Measurements from ENCODE around the gene SRSF5.

SRSF5 gene

GRCh38 chr14:69771136-69771535 lies 4.2 kb downstream of the SRSF5 start:
- no peak for DNase-seq

- no peak for DNase-seq
These were observed 5.4 kb downstream of the SRSF5 start for GRCh38 chr14:69772082-69773017.

DNA sequence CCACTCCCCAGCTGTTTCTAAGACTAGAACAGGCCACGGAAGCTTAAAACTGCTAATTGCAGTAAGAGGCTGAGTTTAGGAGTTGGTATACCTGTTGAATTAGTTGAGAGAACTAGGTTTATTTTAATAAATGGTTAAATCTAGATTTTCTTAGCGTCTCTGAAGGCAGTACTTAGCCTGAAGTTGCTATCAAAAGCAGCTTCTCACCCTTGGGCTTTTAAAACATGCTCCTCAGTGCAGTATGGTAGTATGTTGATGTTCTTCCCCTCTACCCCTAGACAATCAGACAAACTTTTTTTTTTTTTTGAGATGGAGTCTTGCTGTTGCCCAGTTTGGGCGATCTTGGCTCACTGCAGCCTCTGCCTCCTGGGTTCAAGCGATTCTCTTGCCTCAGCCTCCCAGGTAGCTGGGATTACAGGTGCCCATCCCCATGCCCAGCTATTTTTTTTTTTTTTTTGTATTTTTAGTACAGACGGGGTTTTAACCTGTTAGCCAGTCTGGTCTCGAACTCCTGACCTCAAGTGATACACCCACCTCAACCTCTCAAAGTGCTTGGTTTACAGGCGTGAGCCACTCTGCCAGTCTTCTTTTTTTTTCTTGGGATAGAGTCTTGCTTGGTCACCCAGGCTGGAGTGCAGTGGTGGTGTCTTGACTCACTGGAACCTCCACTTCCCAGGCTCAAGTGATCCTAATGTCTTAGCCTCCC lies 6.8 kb downstream of the SRSF5 start:
- DNase-seq, result no peak

- DNase-seq, result no peak
These were observed 8.1 kb downstream of the SRSF5 start for GRCh38 chr14:69775012-69775411.

DNA sequence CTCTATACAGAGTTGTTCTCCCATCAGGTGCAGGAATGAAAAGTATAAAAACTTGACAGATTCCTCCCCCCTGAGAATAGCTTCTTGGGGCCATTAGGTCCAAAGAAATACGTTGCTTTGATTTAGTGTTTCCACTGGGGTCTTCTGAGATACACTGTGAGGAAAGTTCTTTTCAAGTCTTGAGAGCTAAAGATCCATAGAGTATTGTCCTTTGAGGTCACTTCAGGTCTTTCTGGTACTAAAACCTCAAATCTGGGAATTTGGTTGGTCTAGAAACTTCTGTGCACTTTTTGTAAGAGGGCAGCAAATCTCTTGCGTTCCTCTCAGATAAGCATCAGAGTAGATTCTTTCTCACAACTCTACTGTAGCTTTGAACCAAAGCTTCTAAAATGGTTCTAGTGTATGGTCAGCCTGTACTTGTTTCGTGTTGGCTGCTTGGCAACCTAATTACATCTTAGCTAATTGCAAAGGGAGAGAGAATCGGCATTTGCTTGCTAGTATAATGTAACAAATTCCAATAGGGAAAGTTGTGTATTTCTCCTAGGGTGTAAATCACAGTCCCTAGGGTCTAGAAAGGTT lies 10.0 kb downstream of the SRSF5 start:
- no peak for DNase-seq

DNA sequence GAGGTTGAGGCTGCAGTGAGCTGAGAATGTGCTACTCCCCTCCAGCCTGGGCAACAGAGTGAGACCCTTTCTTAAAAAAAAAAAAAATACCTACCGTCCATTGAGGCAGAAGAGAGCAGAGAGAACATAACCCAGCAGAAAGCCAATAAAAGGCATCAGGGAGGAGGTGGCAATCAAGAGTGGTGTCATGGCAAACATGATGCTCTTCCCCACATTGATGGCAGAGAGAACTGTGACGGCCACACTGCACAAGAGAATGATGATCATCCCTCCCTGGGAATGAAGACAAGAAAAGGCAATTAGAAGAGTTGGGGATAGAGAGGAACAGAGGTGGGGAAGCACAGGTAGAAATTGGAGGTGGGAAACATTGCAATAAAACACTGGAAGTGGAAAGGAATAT lies 12.1 kb downstream of the SRSF5 start:
- DNase-seq, result no peak

GRCh38 chr14:69780092-69780491 lies 13.2 kb downstream of the SRSF5 start:
- no peak for DNase-seq

DNA sequence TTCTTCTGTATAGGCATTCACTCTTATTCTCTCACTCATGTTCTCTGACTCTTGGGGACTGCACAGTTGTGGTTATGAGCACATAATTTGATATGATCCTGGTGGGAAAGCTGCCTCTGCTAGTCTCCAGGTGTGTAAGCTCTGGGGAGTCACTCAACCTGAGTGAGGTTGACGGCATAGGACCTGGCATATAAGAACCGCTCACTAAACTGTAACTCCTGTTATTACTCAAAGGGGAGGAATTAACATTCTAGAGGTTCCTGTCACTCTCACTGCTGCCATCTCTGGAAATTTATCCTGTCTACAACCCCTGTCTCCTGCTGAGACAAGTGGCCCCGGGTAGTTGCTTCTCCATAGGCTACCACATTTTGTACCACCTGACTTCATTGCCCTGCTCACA lies 14.0 kb downstream of the SRSF5 start:
- no peak for DNase-seq

DNA sequence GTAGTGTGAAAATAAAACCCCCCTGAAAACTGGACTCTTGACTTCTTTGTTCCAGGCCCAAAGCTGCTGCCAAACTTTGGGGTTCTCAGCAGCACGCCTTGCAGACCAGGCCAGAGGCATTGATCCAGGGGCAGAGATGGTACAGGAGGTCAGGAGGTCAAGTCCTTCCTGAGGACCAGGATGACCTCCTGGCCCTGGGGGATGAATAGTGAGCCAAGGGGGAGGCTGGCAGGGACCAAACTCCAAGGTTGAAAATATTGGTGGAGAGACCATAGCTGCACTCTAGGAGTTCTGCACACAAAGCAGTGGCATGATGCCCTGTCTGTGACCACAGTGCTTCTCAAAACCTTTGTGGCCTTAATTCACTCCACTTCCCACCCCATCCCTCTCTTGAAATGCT lies 18.0 kb downstream of the SRSF5 start:
- DNase-seq, result no peak

GRCh38 chr14:69786603-69787002 lies 19.7 kb downstream of the SRSF5 start:
- no peak for DNase-seq

DNA sequence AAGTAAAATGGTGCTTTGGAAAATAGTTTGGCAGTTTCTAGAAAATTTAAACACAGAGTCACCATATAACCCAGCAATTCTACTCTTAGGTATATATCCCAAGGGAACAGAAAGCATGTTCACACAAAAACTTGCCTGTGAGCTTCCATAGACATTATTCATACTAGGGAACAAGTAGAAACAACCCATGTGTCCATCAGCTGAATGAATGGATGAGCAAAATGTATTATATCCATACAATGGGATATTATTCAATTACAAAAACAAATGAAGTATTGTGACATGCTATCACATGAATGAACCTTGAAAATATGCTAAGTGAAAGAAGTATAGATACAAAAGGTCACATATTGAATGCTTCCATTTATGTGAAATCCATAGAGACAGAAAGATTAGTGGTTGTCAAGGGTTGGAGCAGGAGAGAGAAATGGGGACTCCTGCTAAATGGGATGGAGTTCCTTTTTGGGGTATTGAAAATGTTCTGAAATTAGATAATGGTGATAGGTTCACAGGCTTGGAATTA lies 22.2 kb downstream of the SRSF5 start:
- no peak for DNase-seq

GRCh38 chr14:69792887-69793421 lies 26.0 kb downstream of the SRSF5 start:
- DNase-seq, result no peak

DNA sequence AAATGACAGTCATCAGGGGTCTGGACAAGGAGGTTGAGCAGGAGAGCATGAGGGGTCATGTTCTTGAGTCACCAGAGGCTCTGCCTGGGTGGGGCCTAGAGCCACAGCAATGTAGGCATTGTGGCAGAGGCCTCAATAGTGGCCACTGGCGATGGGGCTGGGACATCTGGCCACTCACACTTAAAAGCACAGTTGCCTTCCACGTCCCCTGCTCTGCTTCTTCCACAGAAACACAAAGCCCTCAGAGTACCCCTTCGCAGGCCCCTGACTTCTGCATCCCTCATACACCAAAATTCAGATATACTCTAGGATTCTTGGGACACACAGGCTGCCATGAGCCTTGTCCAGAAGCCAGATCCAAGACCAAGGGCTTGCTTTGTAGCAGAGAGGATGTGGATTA lies 27.8 kb downstream of the SRSF5 start:
- no peak for DNase-seq

DNA sequence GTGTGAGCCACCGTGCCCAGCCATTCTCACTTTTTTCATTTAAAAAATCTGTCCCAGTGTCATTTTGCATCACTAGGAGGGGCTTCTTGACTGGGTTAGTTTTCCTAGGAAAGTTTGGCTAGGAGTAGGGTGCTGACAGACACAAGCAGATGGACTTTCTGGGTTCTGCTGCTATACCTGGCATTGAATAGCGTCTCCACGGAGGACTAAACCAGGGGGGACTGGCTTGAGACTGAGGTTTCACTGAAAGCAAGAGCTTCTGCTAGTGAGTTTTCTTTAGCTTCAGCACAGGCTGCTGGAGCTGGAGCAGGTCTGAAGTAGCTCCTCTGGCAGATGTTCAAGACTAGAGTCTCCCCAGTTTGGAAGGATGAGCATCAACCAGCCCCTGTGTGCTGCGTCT lies 28.7 kb downstream of the SRSF5 start:
- no peak for DNase-seq

GRCh38 chr14:69796797-69797500 lies 30.0 kb downstream of the SRSF5 start, which contains the start of gene SLC10A1:
TSS of gene SLC10A1 (minus strand) at chr14:69797241. CDS start at chr14:69797155, 86 bp downstream.
- DNase-seq, result no peak

DNA sequence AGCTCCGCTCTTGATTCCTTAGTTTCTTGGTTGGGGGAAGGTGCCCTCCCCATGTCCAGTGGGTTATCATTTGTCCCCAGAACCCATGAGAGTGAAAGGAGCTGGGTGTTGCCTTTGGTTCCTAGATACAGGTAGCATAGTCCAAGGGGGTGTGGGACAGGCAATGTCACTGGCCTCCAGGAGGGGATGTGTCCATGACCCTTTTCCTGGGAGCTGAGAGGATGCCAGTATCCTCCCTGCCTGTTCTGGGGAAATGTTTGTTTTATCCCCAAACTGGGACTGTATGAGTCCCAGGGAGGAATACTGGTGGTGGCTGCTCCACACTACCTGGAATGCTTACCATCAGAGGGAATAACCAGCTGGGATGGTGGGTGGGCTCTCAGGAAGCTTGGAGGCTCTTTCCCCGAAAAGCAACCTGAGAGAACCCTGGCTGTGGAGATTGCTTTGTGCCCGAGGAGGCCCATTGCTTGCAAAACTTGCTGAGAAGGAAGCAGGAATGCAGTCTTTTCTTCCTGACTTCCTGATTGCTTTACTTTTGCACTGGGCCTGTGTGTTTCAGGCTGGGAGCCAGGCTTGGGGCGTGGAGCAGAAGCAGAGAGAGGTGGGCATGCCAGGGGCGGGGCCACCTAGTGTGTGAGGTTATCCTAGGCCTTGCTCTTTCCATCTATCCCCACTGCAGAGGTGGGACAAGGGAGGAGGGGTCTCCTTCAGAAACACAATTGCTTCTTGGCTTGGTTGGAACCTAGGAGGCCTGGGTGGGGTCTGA lies 30.8 kb downstream of the SRSF5 start:
- no peak for DNase-seq

GRCh38 chr14:69798339-69798735 lies 31.4 kb downstream of the SRSF5 start:
- DNase-seq, result no peak

- no peak for DNase-seq
These were observed 36.8 kb downstream of the SRSF5 start for GRCh38 chr14:69803753-69804152.

DNA sequence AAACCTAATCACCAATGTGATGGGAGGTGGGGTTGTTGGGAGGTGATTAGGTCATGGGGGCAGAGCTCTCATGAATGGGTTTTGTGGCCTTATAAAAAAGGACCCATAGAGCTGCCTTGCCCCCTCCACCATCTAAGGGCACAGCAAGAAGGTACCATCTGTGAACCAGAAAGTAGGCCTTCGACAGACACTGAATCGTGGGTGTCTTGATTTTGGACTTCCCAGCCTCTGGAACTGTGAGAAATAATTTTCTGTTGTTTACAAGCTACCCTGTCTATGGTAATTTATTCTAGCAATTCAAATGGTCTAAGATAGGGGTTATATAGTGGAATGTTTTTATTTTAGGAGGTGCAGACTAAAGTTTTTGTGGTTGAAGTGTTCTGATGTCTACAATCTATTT lies 38.0 kb downstream of the SRSF5 start:
- no peak for DNase-seq

GRCh38 chr14:69807192-69807591 lies 40.2 kb downstream of the SRSF5 start:
- no peak for DNase-seq

DNA sequence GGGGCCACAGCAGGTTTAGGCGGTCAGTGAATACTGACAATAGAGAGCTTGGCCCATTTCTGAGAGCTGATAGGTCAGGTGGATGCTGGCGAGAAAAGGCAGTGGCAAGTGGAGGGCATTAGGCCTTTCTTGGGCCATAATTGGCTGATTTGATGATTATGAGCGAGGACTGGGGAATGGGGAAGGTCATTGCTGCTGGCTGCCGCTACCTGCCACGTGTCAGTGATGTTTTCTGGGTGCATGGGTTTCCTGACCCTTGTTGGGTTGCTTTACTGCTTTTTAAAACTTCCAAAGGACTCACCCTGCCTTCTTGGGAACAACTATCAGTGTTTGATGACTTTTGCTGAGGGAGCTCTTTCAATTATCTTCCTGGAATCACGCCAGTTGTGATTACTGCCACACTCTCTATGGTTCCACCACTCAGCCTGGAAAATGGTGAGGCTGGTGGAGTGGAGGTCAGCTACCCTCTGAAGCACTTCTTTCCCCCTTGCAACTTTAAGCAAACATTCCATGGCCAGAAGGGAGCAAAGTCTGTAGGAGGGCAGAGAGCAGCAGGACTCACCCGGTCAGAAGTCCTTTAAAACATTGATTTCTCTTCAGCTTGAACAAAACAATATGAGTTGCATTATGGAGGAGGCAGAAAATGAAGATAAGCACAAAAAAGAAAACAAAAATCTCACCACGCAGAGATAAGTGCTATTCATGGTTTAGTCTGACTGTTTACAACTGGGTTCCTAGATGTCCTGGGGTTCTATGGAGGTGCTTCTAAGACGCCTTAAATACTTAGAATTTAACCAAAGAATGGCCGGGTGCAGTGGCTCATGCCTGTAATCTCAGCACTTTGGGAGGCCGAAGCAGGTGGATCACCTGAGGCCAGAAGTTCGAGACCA lies 42.2 kb downstream of the SRSF5 start:
- no peak for DNase-seq

Data from bone marrow (tissue), 2 donors.